Esophagus (tissue), 2 donors: ENCODE results near the gene SLC35F3. TPM values are rescaled to one million over a fixed set of nuclear protein-coding genes. Genes with fewer than 3 reads are reported as not detected.

Experiments used
- H3K27ac ChIP-seq, 2 donors: one replicate each; pipeline ENCODE4 v1.5.1; 2013; ENCODE audit warnings: low read depth in 2 of 2, mild to moderate bottlenecking in 2 of 2, inconsistent platforms in 1 of 2, low read length in 1 of 2, moderate library complexity in 1 of 2
- H3K27me3 ChIP-seq, 2 donors: one replicate each; pipeline ENCODE4 v1.6.1; 2013; ENCODE audit warnings: low read length in 2 of 2, control low read depth in 1 of 2, mild to moderate bottlenecking in 1 of 2; ENCODE audit not compliant: insufficient read depth in 2 of 2, control insufficient read depth in 1 of 2
- H3K36me3 ChIP-seq, 2 donors: one replicate each; pipeline ENCODE4 v1.6.1; 2013; ENCODE audit warnings: low read length in 1 of 2; ENCODE audit not compliant: control insufficient read depth in 2 of 2, insufficient read depth in 2 of 2
- H3K4me1 ChIP-seq, 2 donors: one replicate each; pipeline ENCODE4 v1.6.1; 2013; ENCODE audit warnings: low read length in 1 of 2; ENCODE audit not compliant: control insufficient read depth in 2 of 2, insufficient read depth in 2 of 2
- H3K4me3 ChIP-seq, 2 donors: one replicate each; pipeline ENCODE4 v1.5.1; 2013; ENCODE audit warnings: low read length in 2 of 2, mild to moderate bottlenecking in 2 of 2, low read depth in 1 of 2, moderate library complexity in 1 of 2
- H3K9me3 ChIP-seq, 2 donors: one replicate each; pipeline ENCODE4 v1.6.1; 2013; ENCODE audit warnings: mild to moderate bottlenecking in 2 of 2, low read depth in 1 of 2, low read length in 1 of 2, moderate library complexity in 1 of 2; ENCODE audit not compliant: control insufficient read depth in 2 of 2, insufficient read depth in 1 of 2
- WGBS, 2 donors: extraction: QIAGEN DNeasy Blood & Tissue Kit; methylation state at CpG; one replicate each; pipeline ENCODE4 v1.1.7; 2013; 5-methylcytosine and 5-hydroxymethylcytosine counted together
- polyA plus RNA-seq, 2 donors: library from polyadenylated mRNA; stranded (reverse); fragments of 200-250 nt; gene quantifications; one replicate each; pipeline ENCODE4 v1.2.3, GENCODE V29; 2013
- donor health status: healthy with polysubstance abuse.
- donor health status: Bipolar disorder and iron deficiency.

SLC35F3 gene
- polyA plus RNA-seq, 2 donors: 0.24 to 0.69 TPM

- Histone ChIP-seq H3K27ac (no peak overlapping the region), H3K4me3 (no peak overlapping the region), H3K4me1 (no peaks in the 10 kb centered on the region), H3K27me3 (peaks cover 0 to 5% of the 10 kb centered on the region in 2 donors), H3K36me3 (no peaks in the 10 kb centered on the region), H3K9me3 (no peaks in the 10 kb centered on the region)
- WGBS, 2 donors: 52 to 55% methylated on average over 10 of the region's 10 CpGs
Measured at GRCh38 chr1:233982827-233983518, 78.5 kb downstream of the SLC35F3 start.

GRCh38 chr1:233983811-233984210 is 79.3 kb downstream of the SLC35F3 start:
- no peaks in the 10 kb centered on the region for H3K9me3 ChIP-seq
- 83% methylated on average over 7 of the region's 7 CpGs for WGBS, 2 donors
- no peak overlapping the region for H3K4me3 ChIP-seq
- H3K27me3 ChIP-seq: peaks cover 0 to 8% of the 10 kb centered on the region in 2 donors
- H3K36me3 ChIP-seq: no peaks in the 10 kb centered on the region
- H3K4me1 ChIP-seq: no peaks in the 10 kb centered on the region
- H3K27ac ChIP-seq: no peak overlapping the region

GRCh38 chr1:233988963-233989696 is 84.7 kb downstream of the SLC35F3 start:
- H3K9me3 ChIP-seq: no peaks in the 10 kb centered on the region
- H3K4me1 ChIP-seq: no peaks in the 10 kb centered on the region
- H3K4me3 ChIP-seq: no peak overlapping the region
- H3K36me3 ChIP-seq: no peaks in the 10 kb centered on the region
- H3K27me3 ChIP-seq: peaks cover 0 to 8% of the 10 kb centered on the region in 2 donors
- WGBS, 2 donors: 52 to 66% methylated on average over 2 of the region's 2 CpGs
- no peak overlapping the region for H3K27ac ChIP-seq

- Histone ChIP-seq H3K4me1 (no peaks in the 10 kb centered on the region), H3K27ac (no peak overlapping the region), H3K9me3 (no peaks in the 10 kb centered on the region), H3K27me3 (peaks cover 0 to 7% of the 10 kb centered on the region in 2 donors), H3K4me3 (no peak overlapping the region), H3K36me3 (no peaks in the 10 kb centered on the region)
- 54 to 93% methylated on average over 2 of the region's 2 CpGs for WGBS, 2 donors
Measured at GRCh38 chr1:233990486-233990885, 86.0 kb downstream of the SLC35F3 start.

GRCh38 chr1:233993651-233994050 is 89.2 kb downstream of the SLC35F3 start:
- H3K4me3 ChIP-seq: no peak overlapping the region
- no peaks in the 10 kb centered on the region for H3K36me3 ChIP-seq
- 33 to 36% methylated on average over 6 of the region's 6 CpGs for WGBS, 2 donors

GRCh38 chr1:233994112-233994511 is 89.6 kb downstream of the SLC35F3 start:
- H3K4me1 ChIP-seq: no peaks in the 10 kb centered on the region
- no peak overlapping the region for H3K27ac ChIP-seq
- H3K4me3 ChIP-seq: no peak overlapping the region
- no peaks in the 10 kb centered on the region for H3K36me3 ChIP-seq
- no peaks in the 10 kb centered on the region for H3K27me3 ChIP-seq
- H3K9me3 ChIP-seq: no peaks in the 10 kb centered on the region
- WGBS, 2 donors: 51 to 70% methylated on average over 3 of the region's 3 CpGs

More at GRCh38 chr1:233993651-233994050, 89.2 kb downstream of the SLC35F3 start:
- no peaks in the 10 kb centered on the region for H3K4me1 ChIP-seq
- no peaks in the 10 kb centered on the region for H3K27me3 ChIP-seq
- H3K9me3 ChIP-seq: no peaks in the 10 kb centered on the region
- no peak overlapping the region for H3K27ac ChIP-seq

- Histone ChIP-seq H3K4me3 (no peak overlapping the region), H3K4me1 (no peaks in the 10 kb centered on the region), H3K27ac (no peak overlapping the region), H3K27me3 (peaks cover 0 to 6% of the 10 kb centered on the region in 2 donors), H3K9me3 (no peaks in the 10 kb centered on the region), H3K36me3 (no peaks in the 10 kb centered on the region)
- 82 to 85% methylated on average over 3 of the region's 3 CpGs for WGBS, 2 donors
Measured at GRCh38 chr1:233998456-233998855, 94.0 kb downstream of the SLC35F3 start.

GRCh38 chr1:233998891-233999290 is 94.4 kb downstream of the SLC35F3 start:
- no peaks in the 10 kb centered on the region for H3K4me1 ChIP-seq
- no peak overlapping the region for H3K27ac ChIP-seq
- peaks cover 0 to 6% of the 10 kb centered on the region in 2 donors for H3K27me3 ChIP-seq
- 66% methylated on average over 6 of the region's 6 CpGs for WGBS, 2 donors
- H3K36me3 ChIP-seq: no peaks in the 10 kb centered on the region
- H3K9me3 ChIP-seq: no peaks in the 10 kb centered on the region
- no peak overlapping the region for H3K4me3 ChIP-seq

GRCh38 chr1:234000557-234001041 is 96.1 kb downstream of the SLC35F3 start:
- H3K4me3 ChIP-seq: no peak overlapping the region
- WGBS, 2 donors: 37 to 55% methylated on average over 5 of the region's 5 CpGs
- H3K4me1 ChIP-seq: no peaks in the 10 kb centered on the region
- no peaks in the 10 kb centered on the region for H3K36me3 ChIP-seq
- no peaks in the 10 kb centered on the region for H3K9me3 ChIP-seq
- peaks cover 0 to 6% of the 10 kb centered on the region in 2 donors for H3K27me3 ChIP-seq
- no peak overlapping the region for H3K27ac ChIP-seq
